Upper lobe of left lung (tissue), 6 donors: ENCODE data around the gene PABPN1. TPM values are rescaled to one million over a fixed set of nuclear protein-coding genes. Genes with fewer than 3 reads are reported as not detected.

ENCODE experiments used
- ATAC-seq, 2 donors: fragments of 200-7000 bp; cut with Tn5 transposase; one replicate each; pipeline ENCODE4 v1.9.1; 2022; ENCODE audit warnings: mild to moderate bottlenecking in 2 of 2, moderate library complexity in 2 of 2; ENCODE audit not compliant: low FRiP score in 2 of 2
- DNase-seq, 2 donors: peaks; one replicate each; pipeline ENCODE4 v3.0.0-alpha.2; 2019 to 2020
- H3K27ac ChIP-seq, 4 donors: fragments of 200-600 bp; sonication (generic); one replicate each; pipeline ENCODE4 v1.5.1; 2016 to 2019
- H3K27me3 ChIP-seq, 4 donors: fragments of 200-600 bp; sonication (generic); one replicate each; pipeline ENCODE4 v1.5.1; 2017 to 2019
- H3K36me3 ChIP-seq, 4 donors: fragments of 200-600 bp; sonication (generic); one replicate each; pipeline ENCODE4 v1.5.1; 2016 to 2019
- H3K4me1 ChIP-seq, 4 donors: fragments of 200-600 bp; sonication (generic); one replicate each; pipeline ENCODE4 v1.5.1; 2018 to 2019
- H3K4me3 ChIP-seq, 4 donors: fragments of 200-600 bp; sonication (generic); one replicate each; pipeline ENCODE4 v1.5.1; 2017 to 2019; ENCODE audit warnings: mild to moderate bottlenecking in 2 of 4, moderate library complexity in 1 of 4
- H3K9me3 ChIP-seq, 4 donors: fragments of 200-600 bp; sonication (generic); one replicate each; pipeline ENCODE4 v1.5.1; 2018 to 2019
- EP300 ChIP-seq, 4 donors: sonication (generic); formaldehyde crosslinking; IDR thresholded peaks; one replicate each; pipeline ENCODE4 v1.5.1; 2017; ENCODE audit warnings: antibody characterized with exemption in 4 of 4, control low read depth in 2 of 4
- POLR2A ChIP-seq, 4 donors: fragments of 450-650 bp; IDR thresholded peaks; one replicate each; pipeline ENCODE4 v1.5.1; 2016 to 2017; ENCODE audit warnings: antibody characterized with exemption in 4 of 4, mild to moderate bottlenecking in 2 of 4
- POLR2AphosphoS5 ChIP-seq, 2 donors: sonication (generic); formaldehyde crosslinking; IDR thresholded peaks; one replicate each; pipeline ENCODE4 v1.5.1; 2017; ENCODE audit warnings: antibody characterized with exemption in 2 of 2
- WGBS, 2 donors: methylation state at CpG; one replicate each; pipeline ENCODE4 v1.1.5; 2017 to 2018; 5-methylcytosine and 5-hydroxymethylcytosine counted together
- total RNA-seq, 6 donors: library from RNA; depleted of rRNA in 4 of 6; stranded (reverse); fragments of >200 nt in 4 of 6; gene quantifications; one replicate each; pipeline versions ENCODE4 v1.1.0 to v1.2.1, GENCODE V29; 2016 to 2021
- TF ChIP-seq, protein P1 (sequence below), 6 experiments: fragments of 450-650 bp in 4 of 6; fragments of 200-600 bp in 2 of 6; sonication (generic) in 2 of 6; IDR thresholded peaks; one replicate each; pipeline ENCODE4 v1.5.1; 2016 to 2019; ENCODE audit warnings: antibody characterized with exemption in 6 of 6
- donor health status: DM: no; HTN: no; CAD: no; lungs with moderate emphysema.
- donor health status: DM: no; HTN: yes; CAD: no; lungs with severe emphysema.

PABPN1 gene
- total RNA-seq, 6 donors from 2014 or later = 47.6 to 325 (median 85.7) TPM

DNA sequence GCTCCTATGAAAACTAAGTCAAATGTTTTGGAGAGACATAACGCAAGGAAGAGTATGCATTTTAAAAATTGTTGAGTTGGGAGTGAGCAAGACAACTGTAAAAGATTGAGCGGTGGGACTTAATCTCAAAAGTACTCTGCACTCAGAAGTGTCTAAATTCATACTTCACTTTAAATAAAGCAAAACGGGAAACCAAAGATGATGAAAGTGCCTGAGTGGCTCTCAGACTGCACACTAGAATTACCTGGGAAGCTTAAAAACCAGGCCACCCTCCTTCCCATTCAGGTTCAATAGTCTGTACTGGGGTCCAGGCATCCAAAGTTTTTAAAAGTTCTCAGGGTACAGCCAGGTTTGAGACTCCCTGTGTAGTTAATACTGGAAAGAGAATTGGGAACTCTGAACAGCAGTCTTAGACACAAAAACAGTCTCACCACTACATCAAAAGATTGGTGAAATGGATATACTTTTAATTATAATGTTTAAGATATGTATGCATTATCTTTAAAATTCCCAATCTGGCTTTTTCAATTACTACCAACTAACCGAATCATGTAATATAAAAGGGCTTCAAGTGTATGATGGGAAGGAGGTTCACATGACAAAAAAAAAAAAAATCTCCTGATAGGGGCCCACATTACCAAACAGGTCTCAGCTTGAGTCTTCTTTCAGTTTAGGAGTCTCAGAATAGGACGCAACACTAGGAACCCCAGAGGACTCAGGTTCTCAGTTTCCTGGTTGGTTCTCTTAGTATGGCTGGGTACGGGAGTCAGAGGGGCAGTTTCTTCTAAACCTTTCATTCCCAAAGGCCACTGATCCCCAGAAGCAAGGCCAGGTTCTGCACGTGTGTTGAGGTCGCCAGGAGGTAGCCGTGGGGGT, 36.4 kb upstream of the PABPN1 start:
- no peaks in the 10 kb centered on the region for H3K27me3 ChIP-seq
- ATAC-seq = no peak

GRCh38 chr14:23285530-23286019, 35.7 kb upstream of the PABPN1 start:
- Histone ChIP-seq H3K27me3 (no peaks in the 10 kb centered on the region), H3K27ac (peak overlapping the region; percentile 90 to 98 (median 94)), H3K4me1 (peaks cover 11 to 24% (median 19%) of the 10 kb centered on the region in 4 donors), H3K36me3 (peaks cover 0 to 7% (median 0%) of the 10 kb centered on the region in 4 donors), H3K9me3 (no peaks in the 10 kb centered on the region), H3K4me3 (peak overlapping the region; percentile 58 to 91 (median 88))
- TF ChIP-seq POLR2A (IDR thresholded peaks at IDR 0.05) = no peak
- no peak for TF ChIP-seq EP300 (IDR thresholded peaks at IDR 0.05)
- TF ChIP-seq POLR2AphosphoS5 (IDR thresholded peaks at IDR 0.05) = no peak
- TF ChIP-seq, protein P1, sequence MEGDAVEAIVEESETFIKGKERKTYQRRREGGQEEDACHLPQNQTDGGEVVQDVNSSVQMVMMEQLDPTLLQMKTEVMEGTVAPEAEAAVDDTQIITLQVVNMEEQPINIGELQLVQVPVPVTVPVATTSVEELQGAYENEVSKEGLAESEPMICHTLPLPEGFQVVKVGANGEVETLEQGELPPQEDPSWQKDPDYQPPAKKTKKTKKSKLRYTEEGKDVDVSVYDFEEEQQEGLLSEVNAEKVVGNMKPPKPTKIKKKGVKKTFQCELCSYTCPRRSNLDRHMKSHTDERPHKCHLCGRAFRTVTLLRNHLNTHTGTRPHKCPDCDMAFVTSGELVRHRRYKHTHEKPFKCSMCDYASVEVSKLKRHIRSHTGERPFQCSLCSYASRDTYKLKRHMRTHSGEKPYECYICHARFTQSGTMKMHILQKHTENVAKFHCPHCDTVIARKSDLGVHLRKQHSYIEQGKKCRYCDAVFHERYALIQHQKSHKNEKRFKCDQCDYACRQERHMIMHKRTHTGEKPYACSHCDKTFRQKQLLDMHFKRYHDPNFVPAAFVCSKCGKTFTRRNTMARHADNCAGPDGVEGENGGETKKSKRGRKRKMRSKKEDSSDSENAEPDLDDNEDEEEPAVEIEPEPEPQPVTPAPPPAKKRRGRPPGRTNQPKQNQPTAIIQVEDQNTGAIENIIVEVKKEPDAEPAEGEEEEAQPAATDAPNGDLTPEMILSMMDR (IDR thresholded peaks at IDR 0.05) = no peak
- ATAC-seq (peak; percentile 23 to 61), DNase-seq (no peak)
- WGBS, 2 donors = 0% methylated on average over 3 to 19 of the region's 22 CpGs

More for the DNA sequence above, 36.4 kb upstream of the PABPN1 start:
- 24 to 28% methylated on average over 9 of the region's 9 CpGs for WGBS, 2 donors
- no peak for DNase-seq
- TF ChIP-seq, protein P1 (IDR thresholded peaks at IDR 0.05) = no peak
- TF ChIP-seq POLR2AphosphoS5 (IDR thresholded peaks at IDR 0.05) (no peak), EP300 (IDR thresholded peaks at IDR 0.05) (no peak), POLR2A (IDR thresholded peaks at IDR 0.05) (no peak)
- H3K4me3 ChIP-seq = peak overlapping the region; percentile 58 to 91 (median 88)
- H3K4me1 ChIP-seq = peaks cover 11 to 24% (median 19%) of the 10 kb centered on the region in 4 donors
- no peaks in the 10 kb centered on the region for H3K9me3 ChIP-seq
- peak overlapping the region; percentile 90 to 98 (median 94) for H3K27ac ChIP-seq
- H3K36me3 ChIP-seq = peaks cover 0 to 7% (median 0%) of the 10 kb centered on the region in 4 donors

- Histone ChIP-seq H3K4me1 (peaks cover 11 to 24% (median 19%) of the 10 kb centered on the region in 4 donors), H3K9me3 (no peaks in the 10 kb centered on the region), H3K36me3 (peaks cover 0 to 7% (median 0%) of the 10 kb centered on the region in 4 donors), H3K27me3 (no peaks in the 10 kb centered on the region), H3K4me3 (peak within 1 kb of the TSS; percentile 58 to 91 (median 88)), H3K27ac (peak within 1 kb of the TSS; percentile 90 to 98 (median 94))
- TF ChIP-seq EP300 (IDR thresholded peaks at IDR 0.05) (peak in 1 of 4 donors; percentile 52), POLR2A (IDR thresholded peaks at IDR 0.05) (peak in 3 of 4 donors; percentile 78 to 89 (median 85)), POLR2AphosphoS5 (IDR thresholded peaks at IDR 0.05) (peak; percentile 62 to 86)
- TF ChIP-seq, protein P1 (IDR thresholded peaks at IDR 0.05) = peak in 4 of 6 experiments; percentile 16 to 43 (median 36)
- peak; percentile 99 to 100 for ATAC-seq
- 2 to 4% methylated on average over 4 to 34 of the region's 53 CpGs for WGBS, 2 donors
- DNase-seq = peak; percentile 99
Observed at GRCh38 chr14:23286020-23286901, 35.0 kb upstream of the PABPN1 start, which contains the start of gene HOMEZ. Gene HOMEZ, minus strand, starts transcription at chr14:23286132. Its CDS starts 180 bp downstream, at chr14:23285952.

DNA sequence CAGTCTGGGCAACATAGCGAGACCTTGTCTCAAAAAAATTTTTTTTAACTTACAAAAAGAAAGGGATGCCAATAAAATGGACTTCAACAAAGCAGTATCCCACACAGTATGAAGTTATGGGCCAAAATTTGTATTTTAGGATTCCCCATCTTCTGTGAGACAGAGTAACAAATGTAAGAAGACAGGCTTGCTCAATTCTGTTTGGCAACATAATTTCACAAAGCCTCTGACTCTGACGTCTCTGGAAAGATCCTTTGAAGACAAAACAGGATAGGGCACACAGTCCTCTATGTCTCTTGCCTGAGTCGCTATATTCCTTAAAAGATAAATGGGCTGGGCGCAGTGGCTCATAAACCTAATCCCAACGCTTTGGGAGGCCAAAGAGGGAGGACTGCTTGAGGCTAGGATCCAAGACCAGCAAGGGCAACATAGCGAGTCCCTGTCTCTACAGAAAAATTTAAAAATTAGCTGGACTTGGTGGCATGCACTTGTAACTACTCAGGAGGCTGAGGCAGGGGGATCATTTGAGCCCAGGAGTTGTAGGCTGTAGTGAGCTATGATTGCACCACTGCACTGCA, 34.3 kb upstream of the PABPN1 start:
- ATAC-seq (no peak), DNase-seq (no peak)
- H3K4me3 ChIP-seq = peak overlapping the region in 3 of 4 donors; percentile 58 to 91 (median 88)
- no peaks in the 10 kb centered on the region for H3K9me3 ChIP-seq
- TF ChIP-seq POLR2AphosphoS5 (IDR thresholded peaks at IDR 0.05) = no peak
- no peak for TF ChIP-seq POLR2A (IDR thresholded peaks at IDR 0.05)
- TF ChIP-seq, protein P1 (IDR thresholded peaks at IDR 0.05) = no peak
- TF ChIP-seq EP300 (IDR thresholded peaks at IDR 0.05) = no peak
- no peaks in the 10 kb centered on the region for H3K36me3 ChIP-seq
- peak overlapping the region; percentile 90 to 98 (median 94) for H3K27ac ChIP-seq
- no peaks in the 10 kb centered on the region for H3K27me3 ChIP-seq
- peaks cover 11 to 24% (median 19%) of the 10 kb centered on the region in 4 donors for H3K4me1 ChIP-seq
- WGBS, 2 donors = 52 to 56% methylated on average over 6 of the region's 6 CpGs
